Measurements from ENCODE around the gene CXCR5. TPM values are rescaled to one million over a fixed set of nuclear protein-coding genes. Genes with fewer than 3 reads are reported as not detected.

Gene CXCR5
- total and polyA plus RNA-seq, 2 donors (not counting 1 experiment from before 2014, with no cell fraction given), result 111 to 163 TPM

GRCh38 chr11:118916842-118917388 lies 33.2 kb downstream of the CXCR5 start:
- H2AFZ ChIP-seq (ENCODE audit: insufficient read depth, low read depth, low read length, poor library complexity, severe bottlenecking), result no peak overlapping the region
- peaks cover 91 to 98% of the 10 kb centered on the region in 2 donors for H3K4me1 ChIP-seq (ENCODE audit: control insufficient read depth in 2 of 2, insufficient read depth in 2 of 2, low read length in 2 of 2)
- no peak for TF ChIP-seq CTCF (IDR thresholded peaks at IDR 0.05)
- H3K36me3 ChIP-seq (replicated peaks in 1 of 2; ENCODE audit: control extremely low read depth in 1 of 2, control insufficient read depth in 1 of 2, extremely low read depth in 1 of 2, insufficient read depth in 2 of 2, low read length in 1 of 2), result peaks cover 0 to 23% of the 10 kb centered on the region in 2 experiments
- Mint-ChIP-seq H3K4me3 (peak overlapping the region; percentile 24), H3K27ac (peak overlapping the region; percentile 94), H3K9me3 (ENCODE audit: insufficient read depth) (no peaks in the 10 kb centered on the region), H3K27me3 (no peaks in the 10 kb centered on the region), H3K4me1 (peaks cover 90% of the 10 kb centered on the region)
- CTCF ChIA-PET, result interaction anchor here (0.6 to 15.2 kb wide), 2 partner anchors 10 to 591 kb away, joined by 5 to 288 read pairs; partner anchors contain the start of gene BCL9L
- 94% methylated on average over 5 of the region's 8 CpGs for WGBS (ENCODE audit: insufficient coverage)
- peak overlapping the region; percentile 87 to 94 for H3K27ac ChIP-seq (ENCODE audit: low read length in 2 of 2)
- H4K20me1 ChIP-seq (ENCODE audit: control insufficient read depth, insufficient read depth, low read length, poor library complexity, severe bottlenecking), result peaks cover 8% of the 10 kb centered on the region
- intact Hi-C loops (cut with micrococcal nuclease), result no loop called here
- no peak for DNase-seq
- H3K4me2 ChIP-seq (replicated peaks; ENCODE audit: low read depth, low read length, poor library complexity, severe bottlenecking), result peak overlapping the region; percentile 79
- H3K9ac ChIP-seq (ENCODE audit: low read length), result no peak overlapping the region
- no peaks in the 10 kb centered on the region for H3K27me3 ChIP-seq (replicated peaks in 1 of 4; ENCODE audit: control extremely low read depth in 1 of 4, control insufficient read depth in 3 of 4, insufficient read depth in 4 of 4, low read length in 3 of 4)
- no peaks in the 10 kb centered on the region for H3K9me3 ChIP-seq (ENCODE audit: control extremely low read depth in 1 of 3, control insufficient read depth in 2 of 3, insufficient read depth in 1 of 3, low read length in 2 of 3)
- POLR2A ChIA-PET, result interaction anchor here (1.2 to 1.9 kb wide), 2 partner anchors 9 to 22 kb away, joined by 4 to 6 read pairs; partner anchors contain the start of gene BCL9L
- no peak for ATAC-seq (ENCODE audit: low read depth)
- no peak overlapping the region for H3K4me3 ChIP-seq (ENCODE audit: control extremely low read depth in 1 of 5, extremely low read depth in 1 of 5, insufficient read depth in 1 of 5, low read depth in 2 of 5, low read length in 4 of 5)
- peaks cover 70% of the 10 kb centered on the region for H3K79me2 ChIP-seq (ENCODE audit: control insufficient read depth, insufficient read depth, low read length)

- ChIA-PET CTCF (interaction anchor here (15.2 kb wide), 1 partner anchor 10 kb away, joined by 288 read pairs; the partner anchor contains the start of gene BCL9L), POLR2A (interaction anchor here (1.9 kb wide), 1 partner anchor 8 kb away, joined by 6 read pairs; the partner anchor contains the start of gene BCL9L)
- Histone ChIP-seq H3K9me3 (ENCODE audit: control extremely low read depth in 1 of 3, control insufficient read depth in 2 of 3, insufficient read depth in 1 of 3, low read length in 2 of 3) (no peaks in the 10 kb centered on the region), H3K27ac (ENCODE audit: low read length in 2 of 2) (peak overlapping the region; percentile 27 to 94), H4K20me1 (ENCODE audit: control insufficient read depth, insufficient read depth, low read length, poor library complexity, severe bottlenecking) (peaks cover 15% of the 10 kb centered on the region), H3K4me3 (ENCODE audit: control extremely low read depth in 1 of 5, extremely low read depth in 1 of 5, insufficient read depth in 1 of 5, low read depth in 2 of 5, low read length in 4 of 5) (no peak overlapping the region), H3K36me3 (replicated peaks in 1 of 2; ENCODE audit: control extremely low read depth in 1 of 2, control insufficient read depth in 1 of 2, extremely low read depth in 1 of 2, insufficient read depth in 2 of 2, low read length in 1 of 2) (peaks cover 0 to 23% of the 10 kb centered on the region in 2 experiments), H3K4me2 (replicated peaks; ENCODE audit: low read depth, low read length, poor library complexity, severe bottlenecking) (peak overlapping the region; percentile 79), H3K27me3 (replicated peaks in 1 of 4; ENCODE audit: control extremely low read depth in 1 of 4, control insufficient read depth in 3 of 4, insufficient read depth in 4 of 4, low read length in 3 of 4) (no peaks in the 10 kb centered on the region), H2AFZ (ENCODE audit: insufficient read depth, low read depth, low read length, poor library complexity, severe bottlenecking) (no peak overlapping the region), H3K4me1 (ENCODE audit: control insufficient read depth in 2 of 2, insufficient read depth in 2 of 2, low read length in 2 of 2) (peaks cover 91 to 98% of the 10 kb centered on the region in 2 donors), H3K79me2 (ENCODE audit: control insufficient read depth, insufficient read depth, low read length) (peaks cover 70% of the 10 kb centered on the region), H3K9ac (ENCODE audit: low read length) (no peak overlapping the region)
- DNase-seq, result no peak
- Mint-ChIP-seq H3K4me1 (peaks cover 84% of the 10 kb centered on the region), H3K27me3 (no peaks in the 10 kb centered on the region), H3K9me3 (ENCODE audit: insufficient read depth) (no peaks in the 10 kb centered on the region), H3K27ac (peak overlapping the region; percentile 94), H3K4me3 (peak overlapping the region; percentile 23)
- no peak for ATAC-seq (ENCODE audit: low read depth)
- 73% methylated on average over 10 of the region's 13 CpGs for WGBS (ENCODE audit: insufficient coverage)
- intact Hi-C loops (cut with micrococcal nuclease), result no loop called here
- TF ChIP-seq CTCF (IDR thresholded peaks at IDR 0.05) (no peak), EZH2 (IDR thresholded peaks at IDR 0.05; ENCODE audit: borderline replicate concordance, insufficient read depth, low read depth, low read length, poor library complexity, severe bottlenecking) (no peak)
Observed at GRCh38 chr11:118917481-118918127, 33.9 kb downstream of the CXCR5 start.
